Measurements from ENCODE around the gene RAB4B. TPM values are rescaled to one million over a fixed set of nuclear protein-coding genes. Genes with fewer than 3 reads are reported as not detected.

RAB4B gene
- total RNA-seq, 1 donor from 2014 or later, result 43.2 TPM

DNA sequence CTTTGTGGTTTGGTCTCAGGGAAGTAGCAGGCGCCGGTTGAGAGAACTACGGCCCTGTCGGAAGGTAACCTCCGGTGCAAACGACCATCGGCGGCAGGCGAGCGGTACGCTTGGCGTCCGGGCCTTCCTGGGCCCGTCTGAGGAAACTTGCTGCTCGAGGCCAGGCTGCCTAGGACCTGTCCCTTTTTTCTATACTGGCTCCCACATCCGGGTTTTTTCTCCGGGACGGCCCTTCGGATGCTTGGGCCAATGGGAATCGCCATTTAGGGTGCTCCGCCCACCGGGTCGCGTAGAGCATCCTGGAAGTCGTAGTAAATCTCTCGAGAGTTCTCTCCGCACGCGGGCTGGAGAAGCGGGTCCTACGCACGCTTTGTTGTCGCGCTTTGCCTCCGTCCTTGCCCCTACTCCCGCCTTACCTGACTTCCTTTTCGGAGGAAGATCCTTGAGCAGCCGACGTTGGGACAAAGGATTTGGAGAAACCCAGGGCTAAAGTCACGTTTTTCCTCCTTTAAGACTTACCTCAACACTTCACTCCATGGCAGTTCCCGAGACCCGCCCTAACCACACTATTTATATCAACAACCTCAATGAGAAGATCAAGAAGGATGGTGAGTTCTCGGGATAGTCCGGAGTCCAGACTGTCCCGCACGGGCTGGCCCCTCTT is 27.0 kb upstream of the RAB4B start, which contains the start of gene SNRPA:
Gene SNRPA, plus strand, starts transcription at position 330 of the 664 bp plus-strand sequence. Its CDS starts 206 bp downstream, at position 536.
- peak within 1 kb of the TSS; percentile 98 for H3K27ac Mint-ChIP-seq (ENCODE audit: unreplicated experiment)
- no peaks in the 10 kb centered on the region for H3K36me3 Mint-ChIP-seq (ENCODE audit: unreplicated experiment)
- no peak for TF ChIP-seq CTCF (IDR thresholded peaks at IDR 0.05; ENCODE audit: partially characterized antibody, unreplicated experiment)
- peak; percentile 95 for DNase-seq
- peaks cover 11% of the 10 kb centered on the region for H3K27me3 Mint-ChIP-seq (ENCODE audit: unreplicated experiment)
- peaks cover 17% of the 10 kb centered on the region for H3K4me1 Mint-ChIP-seq (ENCODE audit: low read depth, unreplicated experiment)
- peaks cover 8% of the 10 kb centered on the region for H3K9me3 Mint-ChIP-seq (ENCODE audit: unreplicated experiment)
- H3K4me3 Mint-ChIP-seq (ENCODE audit: unreplicated experiment), result peak within 1 kb of the TSS; percentile 100

DNA sequence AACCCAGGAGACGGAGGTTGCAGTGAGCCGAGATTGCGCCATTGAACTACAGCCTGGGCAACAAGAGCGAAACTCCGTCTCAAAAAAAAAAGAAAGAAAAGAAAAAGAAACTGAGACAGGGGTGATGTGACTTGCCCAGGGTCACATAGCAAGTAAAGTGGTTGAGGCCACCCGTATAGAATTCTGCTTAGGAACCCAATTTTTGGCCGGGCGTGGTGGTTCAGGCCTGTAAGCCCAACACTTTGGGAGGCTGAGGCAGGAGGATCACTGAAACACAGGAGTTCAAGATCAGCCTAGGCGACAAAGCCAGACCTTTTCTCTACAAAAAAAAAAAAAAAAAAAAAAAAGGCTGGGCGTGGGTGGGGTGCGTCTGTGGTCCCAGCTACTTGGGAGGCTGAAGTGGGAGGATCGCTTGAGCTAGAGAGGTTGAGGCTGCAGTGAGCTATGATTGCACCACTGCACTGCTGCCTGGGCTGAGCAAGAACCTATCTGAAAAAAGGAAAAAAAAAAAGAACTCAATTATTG is 25.7 kb upstream of the RAB4B start:
- Mint-ChIP-seq H3K4me1 (ENCODE audit: low read depth, unreplicated experiment) (peaks cover 17% of the 10 kb centered on the region), H3K4me3 (ENCODE audit: unreplicated experiment) (peak overlapping the region; percentile 100), H3K27me3 (ENCODE audit: unreplicated experiment) (peaks cover 11% of the 10 kb centered on the region), H3K36me3 (ENCODE audit: unreplicated experiment) (no peaks in the 10 kb centered on the region), H3K27ac (ENCODE audit: unreplicated experiment) (peak overlapping the region; percentile 98), H3K9me3 (ENCODE audit: unreplicated experiment) (peaks cover 11% of the 10 kb centered on the region)
- TF ChIP-seq CTCF (IDR thresholded peaks at IDR 0.05; ENCODE audit: partially characterized antibody, unreplicated experiment), result no peak
- no peak for DNase-seq

- H3K36me3 Mint-ChIP-seq (ENCODE audit: unreplicated experiment), result peaks cover 3% of the 10 kb centered on the region
- H3K4me3 Mint-ChIP-seq (ENCODE audit: unreplicated experiment), result peak overlapping the region; percentile 41
- H3K27ac Mint-ChIP-seq (ENCODE audit: unreplicated experiment), result peak overlapping the region; percentile 74
- DNase-seq, result no peak
- H3K9me3 Mint-ChIP-seq (ENCODE audit: unreplicated experiment), result peaks cover 12% of the 10 kb centered on the region
- no peak for TF ChIP-seq CTCF (IDR thresholded peaks at IDR 0.05; ENCODE audit: partially characterized antibody, unreplicated experiment)
- peaks cover 15% of the 10 kb centered on the region for H3K4me1 Mint-ChIP-seq (ENCODE audit: low read depth, unreplicated experiment)
- peaks cover 9% of the 10 kb centered on the region for H3K27me3 Mint-ChIP-seq (ENCODE audit: unreplicated experiment)
These were observed 23.3 kb upstream of the RAB4B start for GRCh38 chr19:40754611-40755247.

DNA sequence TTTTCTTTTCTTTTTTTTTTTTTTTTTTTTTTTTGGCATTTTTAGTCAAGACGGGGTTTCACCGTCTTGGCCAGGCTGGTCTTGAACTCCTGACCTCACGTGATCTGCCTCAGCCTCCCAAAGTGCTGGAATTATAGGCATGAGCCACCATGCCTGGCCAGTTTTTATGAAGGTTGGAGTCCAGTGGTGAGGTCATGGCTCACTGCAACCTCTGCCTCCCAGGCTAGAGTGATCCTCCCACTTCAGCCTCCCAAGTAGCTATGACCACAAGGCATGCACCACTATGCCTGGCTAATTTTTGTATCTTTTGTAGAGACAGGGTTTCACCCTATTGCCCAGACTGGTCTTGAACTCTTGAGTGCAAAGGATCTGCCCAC is 22.8 kb upstream of the RAB4B start:
- Mint-ChIP-seq H3K4me3 (ENCODE audit: unreplicated experiment) (no peak overlapping the region), H3K36me3 (ENCODE audit: unreplicated experiment) (peaks cover 4% of the 10 kb centered on the region), H3K27ac (ENCODE audit: unreplicated experiment) (no peak overlapping the region), H3K27me3 (ENCODE audit: unreplicated experiment) (peaks cover 7% of the 10 kb centered on the region), H3K9me3 (ENCODE audit: unreplicated experiment) (peaks cover 12% of the 10 kb centered on the region), H3K4me1 (ENCODE audit: low read depth, unreplicated experiment) (peaks cover 10% of the 10 kb centered on the region)
- DNase-seq, result no peak
- no peak for TF ChIP-seq CTCF (IDR thresholded peaks at IDR 0.05; ENCODE audit: partially characterized antibody, unreplicated experiment)

GRCh38 chr19:40755791-40756190 is 22.3 kb upstream of the RAB4B start:
- Mint-ChIP-seq H3K4me3 (ENCODE audit: unreplicated experiment) (no peak overlapping the region), H3K36me3 (ENCODE audit: unreplicated experiment) (peaks cover 4% of the 10 kb centered on the region), H3K4me1 (ENCODE audit: low read depth, unreplicated experiment) (peaks cover 9% of the 10 kb centered on the region), H3K27ac (ENCODE audit: unreplicated experiment) (no peak overlapping the region), H3K27me3 (ENCODE audit: unreplicated experiment) (peaks cover 5% of the 10 kb centered on the region), H3K9me3 (ENCODE audit: unreplicated experiment) (peaks cover 10% of the 10 kb centered on the region)
- TF ChIP-seq CTCF (IDR thresholded peaks at IDR 0.05; ENCODE audit: partially characterized antibody, unreplicated experiment), result no peak
- DNase-seq, result no peak
